PC-3 (cell line): ENCODE data around the gene ADD3. TPM values are rescaled to one million over a fixed set of nuclear protein-coding genes. Genes with fewer than 3 reads are reported as not detected.

Experiments
- ATAC-seq: fragments of 200-7000 bp; cut with Tn5 transposase; 2 replicates; pipeline ENCODE4 v1.9.1; 2020; ENCODE audit warnings: mild to moderate bottlenecking, moderate library complexity
- BruUV-seq: library from RNA; stranded (reverse); fragments of 400-500 nt; replicated peaks from 2 replicates; lab custom pipeline; 2021; lab: Mats Ljungman, UMichigan
- CTCF ChIA-PET: fragments of 300-600 bp; sonication (Branson Sonifier 250); formaldehyde crosslinking; loops from one replicate; lab custom pipeline; 2022; ENCODE audit warnings: antibody characterized with exemption; lab: Charles Lee
- POLR2A ChIA-PET: fragments of 300-600 bp; sonication (Branson Sonifier 250); formaldehyde crosslinking; loops from one replicate; lab custom pipeline; 2022; ENCODE audit warnings: antibody characterized with exemption; ENCODE audit not compliant: unreplicated experiment; lab: Charles Lee
- DNase-seq: peaks from one replicate; pipeline ENCODE4 v3.0.0-alpha.2; 2015
- H2AFZ ChIP-seq: fragments of 300-600 bp; sonication (generic); 2 replicates; pipeline ENCODE4 v1.6.0; 2016; ENCODE audit warnings: antibody characterized with exemption, low read length
- H3F3A ChIP-seq: fragments of 300-600 bp; sonication (generic); one replicate; pipeline ENCODE4 v1.6.0; 2017; ENCODE audit warnings: antibody characterized with exemption, low read length, control low read depth, mild to moderate bottlenecking; ENCODE audit not compliant: unreplicated experiment
- H3K27ac ChIP-seq: fragments of 300-600 bp; sonication (generic); 2 replicates; pipeline ENCODE4 v1.5.1; 2016; ENCODE audit warnings: mild to moderate bottlenecking, low read length
- H3K27me3 ChIP-seq: fragments of 300-600 bp; sonication (generic); 2 replicates; pipeline ENCODE4 v1.6.1; 2016; ENCODE audit warnings: low read length, mixed read lengths
- H3K36me3 ChIP-seq: fragments of 300-600 bp; sonication (generic); 2 replicates; pipeline ENCODE4 v1.6.1; 2016; ENCODE audit warnings: low read depth, mixed run types, low read length, mixed read lengths
- H3K4me1 ChIP-seq: fragments of 300-600 bp; sonication (generic); 2 replicates; pipeline ENCODE4 v1.5.1; 2016; ENCODE audit warnings: low read length; ENCODE audit not compliant: insufficient read depth
- H3K4me2 ChIP-seq: fragments of 300-600 bp; sonication (generic); 2 replicates; pipeline ENCODE4 v1.6.0; 2016; ENCODE audit warnings: low read length
- H3K4me3 ChIP-seq: fragments of 300-600 bp; sonication (generic); 2 replicates; pipeline ENCODE4 v1.5.1; 2016; ENCODE audit warnings: mild to moderate bottlenecking, low read length, mixed read lengths
- H3K79me2 ChIP-seq: fragments of 300-600 bp; sonication (generic); 2 replicates; pipeline ENCODE4 v1.6.1; 2017; ENCODE audit warnings: low read length, mixed read lengths
- H3K9ac ChIP-seq: fragments of 300-600 bp; sonication (generic); 2 replicates; pipeline ENCODE4 v1.6.0; 2016; ENCODE audit warnings: mild to moderate bottlenecking, low read length
- H3K9me2 ChIP-seq: fragments of 300-600 bp; sonication (generic); replicated peaks from 2 replicates; pipeline ENCODE4 v1.6.1; 2016; ENCODE audit warnings: mixed run types, low read length, mixed read lengths
- H3K9me3 ChIP-seq: fragments of 300-600 bp; sonication (generic); 2 replicates; pipeline ENCODE4 v1.6.1; 2016; ENCODE audit warnings: low read length, mixed read lengths
- H4K20me1 ChIP-seq: fragments of 300-600 bp; sonication (generic); 2 replicates; pipeline ENCODE4 v1.6.1; 2016; ENCODE audit warnings: low read length, mixed read lengths
- EZH2 ChIP-seq: fragments of 300-600 bp; sonication (generic); IDR thresholded peaks from one replicate; pipeline ENCODE4 v1.6.1; 2017; ENCODE audit warnings: antibody characterized with exemption, mild to moderate bottlenecking, low read length; ENCODE audit not compliant: unreplicated experiment
- EZH2phosphoT487 ChIP-seq: fragments of 300-600 bp; sonication (generic); IDR thresholded peaks from 2 replicates; pipeline ENCODE4 v1.6.1; 2018; ENCODE audit warnings: mild to moderate bottlenecking, antibody characterized with exemption, low read length, borderline replicate concordance
- intact Hi-C: fragments of 100-400 bp; cut with micrococcal nuclease; formaldehyde crosslinking; loops from 2 replicates; pipeline ENCODE4 v1.9.0; 2023
- total RNA-seq: library from RNA; depleted of rRNA; stranded (reverse); fragments of >200 nt; gene quantifications from 2 replicates; pipeline ENCODE4 v1.2.3, GENCODE V29; 2014
- TF ChIP-seq, protein P1 (sequence below): fragments of 300-600 bp; sonication (generic); conservative IDR thresholded peaks from 2 replicates; pipeline ENCODE4 v1.5.1; 2017; ENCODE audit warnings: antibody characterized with exemption, low read depth, mild to moderate bottlenecking, low read length

ADD3 gene
- total RNA-seq, 1 experiment from 2014 or later = 25.7 TPM

DNA sequence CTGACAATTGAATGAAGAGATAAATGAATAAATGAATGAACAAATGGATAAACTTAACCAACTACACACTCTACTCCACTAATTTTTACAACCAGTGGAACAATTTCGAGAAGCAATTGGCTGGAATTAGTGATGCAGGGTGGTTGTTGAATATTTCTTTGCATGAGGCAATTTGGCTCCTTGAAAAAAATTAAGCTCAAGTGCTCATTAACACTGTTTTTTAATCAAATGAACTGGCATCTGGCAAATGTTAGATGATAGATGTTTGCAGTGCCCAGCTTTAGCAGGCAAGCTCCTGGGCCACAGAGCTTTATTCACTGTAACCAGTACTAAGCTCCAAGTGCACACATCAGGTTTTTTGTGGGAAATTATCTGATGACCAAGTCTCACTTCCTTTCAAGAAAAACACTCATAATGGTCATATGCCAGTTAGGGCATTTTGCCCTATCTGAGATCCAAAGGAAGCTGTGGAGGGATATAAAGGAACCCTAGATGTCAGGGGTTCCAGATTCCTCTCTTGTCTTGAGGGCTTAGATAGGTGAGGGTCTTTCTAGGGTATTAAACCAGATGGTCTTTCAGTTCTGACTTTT, 16.4 kb upstream of the ADD3 start:
- H4K20me1 ChIP-seq = no peaks in the 10 kb centered on the region
- H3K36me3 ChIP-seq = no peaks in the 10 kb centered on the region
- DNase-seq = no peak
- no peaks in the 10 kb centered on the region for H3K9me3 ChIP-seq
- no peak for ATAC-seq
- no peak overlapping the region for H2AFZ ChIP-seq
- no peaks in the 10 kb centered on the region for H3K9me2 ChIP-seq
- H3K27ac ChIP-seq = no peak overlapping the region
- H3K4me3 ChIP-seq = no peak overlapping the region
- intact Hi-C loops = no loop called here
- ChIA-PET POLR2A (interaction anchor here (0.7 kb wide), 1 partner anchor 44 kb away, joined by 19 read pairs; no protein-coding TSS in a partner anchor), CTCF (no interaction called here)
- H3K27me3 ChIP-seq = no peaks in the 10 kb centered on the region
- no peak overlapping the region for H3K9ac ChIP-seq
- H3K4me1 ChIP-seq = peaks cover 13% of the 10 kb centered on the region
- no peak overlapping the region for H3K4me2 ChIP-seq
- TF ChIP-seq, protein P1, sequence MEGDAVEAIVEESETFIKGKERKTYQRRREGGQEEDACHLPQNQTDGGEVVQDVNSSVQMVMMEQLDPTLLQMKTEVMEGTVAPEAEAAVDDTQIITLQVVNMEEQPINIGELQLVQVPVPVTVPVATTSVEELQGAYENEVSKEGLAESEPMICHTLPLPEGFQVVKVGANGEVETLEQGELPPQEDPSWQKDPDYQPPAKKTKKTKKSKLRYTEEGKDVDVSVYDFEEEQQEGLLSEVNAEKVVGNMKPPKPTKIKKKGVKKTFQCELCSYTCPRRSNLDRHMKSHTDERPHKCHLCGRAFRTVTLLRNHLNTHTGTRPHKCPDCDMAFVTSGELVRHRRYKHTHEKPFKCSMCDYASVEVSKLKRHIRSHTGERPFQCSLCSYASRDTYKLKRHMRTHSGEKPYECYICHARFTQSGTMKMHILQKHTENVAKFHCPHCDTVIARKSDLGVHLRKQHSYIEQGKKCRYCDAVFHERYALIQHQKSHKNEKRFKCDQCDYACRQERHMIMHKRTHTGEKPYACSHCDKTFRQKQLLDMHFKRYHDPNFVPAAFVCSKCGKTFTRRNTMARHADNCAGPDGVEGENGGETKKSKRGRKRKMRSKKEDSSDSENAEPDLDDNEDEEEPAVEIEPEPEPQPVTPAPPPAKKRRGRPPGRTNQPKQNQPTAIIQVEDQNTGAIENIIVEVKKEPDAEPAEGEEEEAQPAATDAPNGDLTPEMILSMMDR = no peak
- BruUV-seq = no TSS peak
- H3K79me2 ChIP-seq = no peaks in the 10 kb centered on the region
- H3F3A ChIP-seq = no peaks in the 10 kb centered on the region

DNA sequence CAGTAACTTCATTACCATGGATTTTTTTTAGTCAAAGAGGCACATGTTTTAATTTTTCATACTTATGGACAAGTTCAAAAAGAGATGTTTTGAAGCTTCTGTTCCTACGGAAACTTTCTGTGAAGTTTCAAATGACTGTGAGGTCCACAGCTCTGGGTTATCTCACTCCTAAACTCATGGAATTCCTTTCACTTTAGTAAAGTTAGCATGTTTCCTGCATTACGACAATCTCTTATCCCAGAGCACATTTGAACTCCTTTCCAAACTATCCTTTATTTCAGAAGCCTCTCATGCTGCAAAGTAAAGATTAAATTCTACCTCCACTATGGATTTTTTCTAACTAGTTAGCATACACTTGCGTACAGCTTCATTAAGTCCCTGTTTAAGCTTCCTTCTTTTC, 15.3 kb upstream of the ADD3 start:
- Histone ChIP-seq H3K27me3 (no peaks in the 10 kb centered on the region), H3K4me2 (no peak overlapping the region), H2AFZ (no peak overlapping the region), H3K27ac (no peak overlapping the region), H3K9ac (no peak overlapping the region), H4K20me1 (no peaks in the 10 kb centered on the region), H3F3A (no peaks in the 10 kb centered on the region), H3K36me3 (no peaks in the 10 kb centered on the region), H3K9me3 (no peaks in the 10 kb centered on the region), H3K79me2 (no peaks in the 10 kb centered on the region), H3K9me2 (no peaks in the 10 kb centered on the region), H3K4me1 (peaks cover 10% of the 10 kb centered on the region), H3K4me3 (no peak overlapping the region)
- ChIA-PET POLR2A (no interaction called here), CTCF (no interaction called here)
- intact Hi-C loops = no loop called here
- no peak for ATAC-seq
- DNase-seq = no peak
- TF ChIP-seq EZH2 (no peak), EZH2phosphoT487 (no peak)
- TF ChIP-seq, protein P1 = no peak
- no TSS peak for BruUV-seq

DNA sequence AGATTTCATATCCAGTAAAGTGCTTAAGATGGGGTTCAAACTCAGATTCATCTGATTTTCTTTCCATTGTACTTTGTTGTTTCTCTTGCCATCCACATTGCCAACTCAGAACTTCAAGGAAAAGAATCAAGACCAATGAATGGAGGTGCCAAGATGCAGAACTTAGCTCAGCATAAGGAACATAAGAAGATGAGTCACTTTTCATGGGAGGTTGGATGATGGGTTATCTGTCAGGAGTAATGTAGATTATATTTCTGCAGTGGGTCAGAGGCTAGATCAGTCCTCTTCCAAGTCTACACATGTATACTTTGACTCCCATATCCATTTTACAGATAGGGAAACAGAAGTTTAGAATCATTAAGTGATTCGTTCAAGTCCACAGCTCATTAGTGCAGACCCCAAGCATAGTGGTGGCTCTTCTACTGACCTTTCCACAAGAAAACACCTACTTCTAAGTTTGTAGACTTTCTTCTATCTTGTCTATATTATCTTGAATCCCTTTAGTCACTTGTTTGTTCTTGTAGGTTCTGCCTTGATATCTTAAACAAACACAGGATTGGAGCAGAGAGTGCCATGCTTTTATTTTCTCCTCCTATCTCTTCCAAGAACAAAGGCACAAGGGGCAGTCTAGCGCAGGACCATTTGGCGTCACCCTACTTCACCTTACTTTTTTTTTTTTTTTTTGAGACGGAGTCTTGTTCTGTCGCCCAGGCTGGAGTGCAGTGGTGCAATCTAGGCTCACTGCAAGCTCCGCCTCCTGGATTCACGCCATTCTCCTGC, 14.0 kb upstream of the ADD3 start:
- POLR2A ChIA-PET = no interaction called here

More for the DNA sequence above, 14.0 kb upstream of the ADD3 start:
- Histone ChIP-seq H3F3A (no peaks in the 10 kb centered on the region), H3K4me3 (no peak overlapping the region), H3K4me1 (peaks cover 9% of the 10 kb centered on the region), H3K36me3 (no peaks in the 10 kb centered on the region), H3K9me2 (no peaks in the 10 kb centered on the region), H3K27me3 (no peaks in the 10 kb centered on the region), H3K79me2 (no peaks in the 10 kb centered on the region), H4K20me1 (no peaks in the 10 kb centered on the region), H3K4me2 (no peak overlapping the region), H3K27ac (no peak overlapping the region), H3K9ac (no peak overlapping the region), H2AFZ (no peak overlapping the region), H3K9me3 (no peaks in the 10 kb centered on the region)
- CTCF ChIA-PET = no interaction called here
- DNase-seq (no peak), ATAC-seq (no peak)
- TF ChIP-seq EZH2 (no peak), EZH2phosphoT487 (no peak)
- TF ChIP-seq, protein P1 = no peak
- intact Hi-C loops = no loop called here
- BruUV-seq = no TSS peak
